Activated T-cell treated with anti-CD3 and anti-CD28 coated beads for 48 hours (primary cell): ENCODE results near the gene OR2H2.

Experiments used
- DNase-seq: peaks from one replicate; pipeline ENCODE4 v3.0.0-alpha.2; 2020; ENCODE audit warnings: low read depth

Gene OR2H2

DNA sequence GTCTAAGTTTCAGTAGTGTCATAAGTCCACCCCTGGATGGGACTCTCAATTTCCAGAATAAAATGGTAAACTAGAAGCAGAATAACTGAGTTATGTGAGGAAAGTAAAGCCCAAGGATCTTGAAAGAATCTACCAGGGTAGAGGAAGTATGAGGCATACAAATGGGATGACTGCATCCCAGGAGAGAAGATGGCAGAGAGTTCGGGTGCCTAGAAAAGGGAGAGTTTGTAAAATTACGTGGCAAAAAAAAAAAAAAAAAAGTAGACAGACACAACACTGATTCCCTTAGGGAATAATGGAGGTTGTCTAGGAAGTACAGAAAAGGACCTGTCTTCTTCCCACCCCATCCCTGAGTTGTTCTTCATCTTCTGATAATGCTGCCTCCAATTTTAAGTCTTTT lies 44.6 kb downstream of the OR2H2 start:
- DNase-seq, result no peak

DNA sequence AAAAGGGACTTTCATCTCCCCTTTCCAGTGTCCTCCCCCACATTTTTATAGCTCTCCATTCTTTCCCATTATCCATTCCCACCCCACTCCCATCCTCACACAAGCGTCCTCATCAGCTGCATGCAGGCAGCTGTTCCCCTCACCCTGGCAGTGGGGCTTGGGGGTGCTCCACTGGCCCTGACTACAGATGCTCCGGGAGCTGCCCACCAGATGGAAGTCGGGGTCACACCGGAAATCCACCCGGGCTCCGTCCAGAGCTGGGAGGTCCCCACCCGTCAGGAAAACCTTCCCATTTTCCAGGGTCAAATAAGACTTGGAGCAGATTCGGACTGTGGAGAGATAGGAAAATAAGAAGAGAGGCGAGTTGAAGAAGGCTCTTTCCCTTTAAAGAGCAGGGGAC lies 45.4 kb downstream of the OR2H2 start:
- no peak for DNase-seq

DNA sequence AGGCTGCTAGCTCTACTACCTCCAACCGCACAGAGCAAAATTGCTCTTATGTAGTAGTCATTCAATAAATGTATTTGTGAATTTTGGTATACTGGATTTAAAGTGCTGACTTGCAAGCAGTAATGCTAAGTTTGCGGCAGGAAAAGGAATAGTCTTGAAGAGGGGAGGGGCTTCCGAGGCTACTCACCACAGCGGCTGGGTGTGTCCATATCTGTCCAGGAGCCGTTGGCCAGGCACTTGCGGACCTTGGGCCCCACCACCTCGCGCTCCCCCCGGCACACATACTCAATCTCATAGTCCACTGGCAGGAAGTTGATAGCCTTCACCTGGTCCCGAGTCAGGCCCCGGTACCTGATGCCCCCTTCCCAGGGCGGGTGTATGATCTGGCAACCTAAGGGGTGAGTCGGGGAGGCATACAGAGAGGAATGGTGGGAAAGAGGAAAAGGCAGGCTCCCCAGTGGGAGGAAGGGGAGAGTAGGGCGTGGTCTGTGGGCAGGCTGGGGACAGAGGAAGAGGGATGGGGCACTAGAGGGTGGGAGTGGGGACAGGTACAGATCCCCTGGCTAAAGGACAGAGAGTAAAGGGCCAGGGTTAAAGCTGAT lies 46.4 kb downstream of the OR2H2 start:
- no peak for DNase-seq

DNA sequence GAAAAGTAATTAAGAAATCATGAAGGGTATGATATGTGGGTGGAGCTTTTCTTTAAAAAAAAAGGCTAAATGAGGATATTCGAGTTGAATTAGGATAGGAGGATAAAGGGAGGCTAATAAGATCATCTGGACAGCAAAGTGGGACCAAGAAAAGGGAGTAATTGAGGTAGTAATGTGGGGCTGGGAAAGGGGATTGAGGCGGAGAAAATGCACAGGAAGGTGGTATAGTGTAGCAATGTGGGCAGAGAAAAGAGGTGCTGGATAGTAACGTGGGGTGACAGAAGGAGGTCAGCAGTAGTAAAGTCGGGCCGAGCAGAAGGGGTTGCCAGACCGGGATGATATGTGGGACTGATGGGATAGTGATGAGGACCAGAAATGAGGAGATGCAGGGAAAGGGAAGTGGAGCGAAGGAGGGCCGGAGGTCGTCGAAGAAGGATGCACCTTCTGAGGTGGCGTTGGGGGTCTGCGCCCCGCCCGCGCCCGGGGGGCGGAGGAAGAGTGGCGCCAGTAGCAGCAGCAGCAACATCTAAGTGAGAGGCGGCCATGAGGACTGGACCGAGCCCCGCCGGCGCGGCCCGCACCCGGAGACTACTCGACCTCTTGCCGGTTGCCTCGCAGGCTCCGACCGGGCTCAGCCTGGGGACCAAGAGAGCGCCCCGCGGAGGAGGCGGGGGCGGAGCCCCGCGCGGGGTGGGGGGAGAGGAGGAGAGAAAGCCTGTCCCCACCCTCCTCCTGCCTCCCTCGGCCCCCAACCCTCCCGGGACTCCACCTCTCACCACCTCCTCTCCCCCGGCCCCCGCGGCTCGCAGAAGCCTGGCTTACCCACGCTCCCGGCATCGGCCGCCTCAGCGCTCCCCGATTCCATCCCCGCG lies 47.2 kb downstream of the OR2H2 start:
- DNase-seq, result peak; percentile 19

DNA sequence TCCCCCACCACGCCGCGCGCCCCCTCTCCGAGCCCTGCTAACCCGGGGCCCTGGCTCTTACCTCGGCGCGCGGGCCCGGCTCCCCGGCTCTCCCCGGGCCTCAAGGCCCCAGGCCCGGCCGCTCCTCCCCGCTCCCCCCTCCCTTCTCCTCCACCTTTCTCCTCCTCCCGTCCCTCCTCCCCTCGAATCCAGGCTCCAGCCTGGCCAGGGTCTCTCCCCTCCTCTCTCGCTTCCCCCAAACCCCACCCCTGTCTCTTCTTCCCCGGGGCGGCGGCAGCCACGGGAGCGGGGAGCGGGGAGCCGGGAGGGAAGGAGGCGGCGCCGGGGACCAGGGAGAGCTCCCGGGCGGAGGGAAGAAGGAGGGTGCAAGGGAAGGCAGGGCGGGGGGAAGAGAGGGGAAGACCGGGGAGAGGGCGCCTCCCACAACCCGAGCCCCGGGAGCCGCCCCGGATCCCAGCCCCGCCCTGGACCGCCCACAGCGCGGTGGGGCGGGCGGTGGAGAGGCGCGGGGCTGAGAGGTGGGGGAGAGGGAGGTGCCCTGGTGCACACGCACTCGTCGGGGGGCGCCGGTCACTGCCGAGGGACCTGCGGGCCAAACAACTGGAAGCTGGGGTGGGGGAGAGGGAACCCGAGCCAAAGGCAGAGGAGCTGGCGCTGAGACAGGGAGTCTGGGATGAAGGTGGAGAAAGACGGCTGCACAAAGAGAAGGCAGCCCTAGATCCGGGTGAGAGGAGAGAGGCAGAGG lies 48.0 kb downstream of the OR2H2 start, which contains the start of gene GABBR1:
Gene GABBR1 (minus strand): TSS at position 395 of the 745 bp plus-strand sequence. CDS start 798 bp downstream, outside the sequence.
- DNase-seq, result peak; percentile 70

DNA sequence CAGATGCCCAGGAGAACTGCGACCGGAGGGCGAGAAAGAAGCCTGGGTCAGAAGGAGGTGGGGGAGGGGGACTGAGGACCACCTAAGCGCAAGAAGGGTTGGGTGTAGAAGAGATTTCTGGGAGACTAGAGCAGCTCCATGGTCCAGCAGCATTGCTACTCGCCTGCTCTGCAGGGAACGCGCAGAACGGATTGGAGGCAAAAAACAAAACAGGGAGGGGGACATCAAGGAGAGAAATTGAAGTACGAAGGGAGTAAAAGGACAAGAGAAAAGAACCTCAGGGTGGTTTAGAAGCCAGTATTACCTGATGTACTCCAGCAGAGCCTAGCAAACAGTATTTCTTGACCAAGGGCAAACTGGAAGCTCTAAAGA lies 48.6 kb downstream of the OR2H2 start:
- DNase-seq, result no peak

DNA sequence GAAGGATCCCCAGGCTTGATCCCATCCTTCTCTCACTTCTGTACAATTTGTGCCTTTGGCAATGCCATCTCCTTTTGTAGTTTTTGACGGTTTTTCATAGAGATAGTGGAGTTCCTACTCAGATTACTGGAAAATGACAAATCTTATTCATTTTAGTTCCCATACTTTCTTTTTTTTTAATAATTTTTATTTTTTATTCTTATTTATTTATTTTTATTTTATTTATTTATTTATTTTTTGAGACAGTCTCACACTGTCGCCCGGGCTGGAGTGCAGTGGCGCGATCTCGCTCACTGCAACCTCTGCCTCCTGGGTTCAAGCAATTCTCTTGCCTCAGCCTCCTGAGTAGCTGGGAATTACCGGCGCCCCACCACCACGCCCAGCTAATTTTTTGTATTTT lies 52.3 kb downstream of the OR2H2 start:
- DNase-seq, result no peak
